DMS 273 (cell line): ENCODE results near the gene PSMB11.

Experiments used
- DNase-seq: peaks from one replicate; lab custom pipeline; 2025; ENCODE audit not compliant: unreplicated experiment; lab: John Stamatoyannopoulos, UW

Gene PSMB11

DNA sequence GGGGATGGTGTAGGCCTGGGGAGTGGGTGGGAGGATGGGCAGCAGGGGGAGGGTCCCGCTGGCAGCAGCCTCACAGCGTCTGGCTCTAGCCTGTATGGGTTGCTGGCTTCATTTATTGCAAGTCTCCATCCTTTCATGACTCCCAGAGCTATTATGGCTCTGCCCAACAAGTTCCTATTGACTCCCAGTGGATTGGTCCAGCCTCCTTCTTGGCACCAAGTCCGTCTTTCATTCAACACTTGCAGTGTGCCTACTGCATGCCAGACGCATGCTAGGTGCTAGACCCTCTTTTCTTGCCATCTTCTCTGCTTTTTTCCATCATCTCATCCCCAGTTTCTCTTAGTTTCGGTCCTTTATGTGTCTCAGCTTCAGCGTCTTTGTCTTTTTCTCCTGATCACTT, 1.1 kb downstream of the PSMB11 start:
- no peak for DNase-seq

DNA sequence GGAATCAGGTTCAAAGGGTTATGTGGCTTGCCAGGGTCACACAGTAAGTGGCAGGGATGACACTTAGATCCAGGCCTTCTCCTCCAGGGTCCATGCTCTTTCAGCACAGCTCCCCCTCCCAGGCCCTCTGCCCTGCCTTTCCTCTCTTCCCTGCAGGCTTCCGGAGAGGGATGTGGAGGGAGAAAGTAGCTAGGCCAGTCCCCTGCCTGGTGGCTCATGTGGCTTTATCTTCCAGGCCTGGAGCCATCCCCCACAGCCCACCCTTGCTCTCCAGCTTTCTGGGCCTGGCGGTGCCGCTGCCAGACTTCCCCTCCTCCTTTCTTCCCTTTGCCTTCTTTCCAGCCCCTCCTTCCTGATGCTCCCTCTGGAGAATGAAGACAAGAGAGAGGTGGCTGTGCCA, 1.7 kb downstream of the PSMB11 start:
- no peak for DNase-seq

DNA sequence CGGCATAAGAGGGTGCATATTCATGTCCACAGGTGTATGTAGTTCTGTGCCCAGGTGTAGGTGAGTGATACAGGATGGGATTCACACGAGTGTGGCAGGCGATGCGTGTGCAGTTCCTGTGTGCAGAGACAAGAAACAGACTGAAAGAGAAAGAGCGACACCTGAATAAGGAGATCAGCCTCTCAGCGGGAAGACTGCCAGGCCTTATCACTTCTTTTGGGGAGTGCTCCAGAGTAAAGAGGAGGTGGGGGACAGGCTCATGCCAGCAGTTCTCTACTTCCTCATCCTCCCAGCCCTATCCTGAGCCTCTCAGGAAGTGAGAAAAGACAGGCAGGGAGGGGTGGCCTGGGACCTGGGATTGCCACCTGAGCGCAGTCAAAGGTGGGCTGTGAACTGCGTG, 2.8 kb downstream of the PSMB11 start:
- no peak for DNase-seq

DNA sequence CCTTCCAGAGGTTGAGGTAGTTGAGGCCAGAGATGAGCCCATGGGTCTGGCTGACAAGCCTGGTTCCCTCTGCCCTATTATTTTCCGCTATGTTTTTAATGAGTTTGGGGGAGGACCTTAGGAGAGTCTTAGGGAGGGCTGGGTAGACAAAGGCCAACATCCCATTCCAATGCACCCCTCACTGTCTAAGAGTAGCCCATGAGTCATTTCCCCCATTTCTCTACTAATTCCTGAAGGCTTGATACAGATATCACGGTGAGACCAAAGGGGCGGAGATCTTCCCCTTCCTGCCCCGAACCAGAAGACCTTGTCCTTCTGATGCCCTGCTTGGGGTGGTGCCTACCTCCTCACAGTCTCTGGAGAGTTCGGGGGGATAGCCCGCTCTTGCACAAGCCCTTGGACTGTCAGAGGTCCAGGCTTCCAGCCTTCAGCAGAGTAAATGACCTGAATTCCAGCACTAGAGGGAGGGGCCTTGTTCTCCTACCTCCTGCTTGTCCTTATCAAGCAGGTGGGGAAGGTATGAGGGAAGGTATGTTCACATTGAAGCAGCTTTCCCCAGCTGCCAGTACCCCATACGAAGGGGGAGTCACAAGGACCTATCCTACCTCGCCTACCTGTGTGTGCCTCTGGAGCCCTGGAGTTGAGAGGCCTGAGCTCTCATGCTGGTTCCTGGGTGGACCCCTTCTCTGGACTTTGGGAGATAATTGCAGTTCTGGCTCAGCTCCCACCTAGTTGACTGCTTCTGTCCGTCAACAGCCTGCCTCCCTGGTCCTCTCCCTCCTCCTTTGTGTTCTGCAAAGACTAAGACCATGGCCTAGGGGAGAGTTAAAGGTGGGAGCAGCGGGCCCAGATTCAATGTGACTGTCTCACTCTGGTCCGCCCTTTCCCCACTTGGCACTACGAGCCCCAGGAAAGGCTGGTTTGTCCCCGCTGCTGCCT, 3.7 kb downstream of the PSMB11 start:
- DNase-seq, result no peak

DNA sequence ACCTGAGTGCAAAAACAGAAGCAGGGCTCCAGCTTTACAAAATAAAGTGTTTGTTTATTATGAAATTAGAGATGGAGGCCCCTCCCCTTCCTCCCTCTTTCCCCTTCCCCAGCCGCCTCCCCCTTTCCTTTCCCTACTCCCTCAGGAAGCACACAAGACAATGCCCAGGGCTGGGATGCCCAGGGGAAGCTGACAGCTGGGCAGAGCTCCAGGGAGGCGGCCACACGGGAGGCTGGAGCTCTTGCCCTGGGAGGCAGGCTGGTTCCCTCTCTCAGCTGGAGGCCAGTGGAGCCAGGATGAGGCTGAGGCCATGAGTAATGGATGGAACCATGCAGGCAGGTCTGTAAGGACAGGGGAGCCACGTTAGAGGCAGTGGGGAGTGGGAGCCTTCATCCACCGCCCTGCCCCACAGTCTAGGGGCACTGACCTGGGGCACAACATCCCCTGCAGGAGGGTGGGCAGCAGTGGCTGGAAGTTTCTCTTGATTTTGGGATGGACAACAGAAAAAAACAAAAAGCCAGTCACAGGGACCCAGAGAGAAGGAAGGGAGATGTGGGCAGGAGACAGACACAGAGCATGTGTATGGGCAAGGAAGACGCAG, 5.1 kb downstream of the PSMB11 start:
- no peak for DNase-seq

DNA sequence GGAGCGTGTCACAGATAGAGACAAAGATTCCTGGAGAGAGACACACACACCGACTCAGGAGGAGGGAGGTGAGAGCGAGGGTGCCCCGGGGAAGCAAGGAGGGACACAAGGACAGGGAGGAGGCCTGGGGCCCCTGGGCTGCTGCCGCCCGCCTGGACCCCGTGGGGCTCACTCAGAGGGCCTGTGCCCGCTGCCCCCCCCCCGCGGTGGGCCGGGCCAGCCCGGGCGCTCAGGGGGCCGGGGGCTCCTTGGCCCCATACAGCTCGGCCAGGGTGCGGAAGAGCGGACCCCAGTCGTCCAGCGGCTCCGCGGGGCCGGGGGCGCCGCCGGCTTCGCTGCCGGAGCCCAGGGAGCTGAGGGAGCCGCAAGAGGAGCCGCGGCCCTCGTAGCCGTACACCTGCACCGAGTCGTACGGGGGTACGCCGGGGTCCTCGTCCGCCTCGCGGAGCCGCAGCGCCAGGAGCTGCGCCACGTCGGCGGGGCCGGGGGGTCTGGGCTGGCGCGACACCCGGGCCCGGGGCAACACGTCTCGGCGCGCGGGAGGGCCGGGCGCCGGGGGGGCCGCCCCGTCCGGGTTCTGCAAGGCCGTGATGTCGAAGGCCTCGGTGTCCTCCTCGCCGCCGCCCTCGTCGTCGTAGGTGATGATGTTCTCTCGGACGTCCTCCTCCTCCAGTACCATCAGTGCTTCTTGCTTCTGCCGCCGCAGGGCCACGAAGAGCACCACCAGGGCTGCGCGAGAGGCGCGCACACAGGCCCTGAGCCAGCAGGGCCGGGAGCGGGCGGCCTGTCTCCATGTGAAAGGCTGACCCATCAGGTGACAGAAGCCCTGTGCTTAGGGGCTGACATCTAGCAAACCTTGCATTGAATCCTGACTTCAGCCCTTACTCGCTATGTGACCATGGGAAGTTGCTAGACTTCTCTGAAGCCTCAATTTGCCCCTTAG, 6.0 kb downstream of the PSMB11 start:
- no peak for DNase-seq

DNA sequence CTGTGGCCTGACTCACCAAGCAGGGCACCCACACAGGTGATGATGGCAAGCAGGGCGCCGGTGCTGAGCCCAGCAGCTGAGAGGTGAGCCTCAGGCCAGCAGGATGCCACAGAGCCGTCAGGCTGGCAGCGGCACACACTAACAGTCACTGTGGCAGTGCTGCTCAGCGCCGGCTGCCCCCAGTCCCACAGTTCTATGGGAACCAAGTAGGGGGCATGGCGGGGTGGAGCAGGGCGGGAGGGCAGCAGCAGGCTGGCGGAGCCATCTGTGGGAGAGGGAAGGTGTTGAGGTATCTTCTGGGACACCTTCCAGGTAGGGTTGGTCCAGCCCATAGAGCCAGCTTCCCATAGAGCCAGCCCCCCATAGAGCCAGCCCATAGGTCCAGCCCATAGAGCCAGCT, 7.0 kb downstream of the PSMB11 start:
- DNase-seq, result no peak

DNA sequence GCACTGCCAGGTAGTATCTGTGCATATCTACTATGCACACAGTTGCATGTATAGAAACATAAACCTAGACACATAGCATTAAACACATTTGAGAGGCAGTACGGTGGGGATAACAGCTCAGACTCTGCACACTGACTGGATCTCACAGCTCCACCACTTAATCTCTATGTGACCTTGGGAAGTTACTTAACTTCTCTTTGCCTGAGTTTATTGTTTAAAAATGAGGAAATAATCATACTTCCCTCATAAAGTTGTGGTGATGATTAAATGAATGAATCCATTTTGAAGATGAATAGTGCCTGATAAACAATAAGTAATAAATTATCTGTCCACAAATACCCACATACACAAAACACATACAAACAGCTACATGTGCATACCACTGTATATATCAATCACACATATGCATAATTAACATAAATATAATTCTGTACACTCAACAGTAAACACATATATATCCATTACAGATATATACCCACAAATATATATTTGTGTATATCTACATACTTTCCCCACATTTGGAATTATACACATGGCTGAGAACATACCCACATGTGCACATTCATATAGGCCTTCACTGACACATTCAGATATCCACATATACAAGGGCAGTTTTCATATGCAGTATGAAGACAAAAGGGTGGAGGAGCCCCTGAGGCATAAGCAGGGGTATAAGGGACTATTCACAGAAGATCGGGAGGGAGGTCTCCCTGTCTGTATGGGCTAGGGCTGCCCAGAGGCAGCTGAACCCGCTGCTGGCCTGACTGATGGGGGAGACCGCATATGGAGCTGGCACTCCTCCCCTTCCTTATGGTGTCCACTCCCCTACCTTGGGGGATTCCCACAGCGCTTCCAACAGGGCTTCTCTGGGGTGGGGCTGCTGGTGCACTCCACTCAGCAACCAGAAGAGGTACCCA, 9.4 kb downstream of the PSMB11 start:
- DNase-seq, result no peak

DNA sequence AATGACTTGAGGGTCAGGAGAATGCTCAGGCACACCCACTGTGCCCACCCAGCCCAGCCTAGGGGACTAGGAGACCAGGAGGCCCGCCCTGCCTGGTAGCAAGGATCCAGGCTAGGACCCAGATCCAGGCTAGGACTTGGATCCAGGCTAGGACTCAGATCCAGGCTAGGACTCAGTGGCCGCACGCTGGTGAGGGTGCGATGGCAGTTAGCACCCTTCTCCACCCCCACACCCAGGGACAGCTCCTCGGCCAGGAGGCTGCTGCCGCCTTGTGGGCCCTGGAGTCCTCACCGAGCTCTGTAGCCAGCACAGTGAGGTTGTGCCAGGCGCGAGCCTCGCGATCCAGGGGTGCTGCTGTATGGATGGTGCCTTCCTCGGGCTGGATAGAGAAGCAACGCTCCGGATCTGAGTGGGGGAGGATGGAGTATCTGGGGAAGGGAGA, 10.2 kb downstream of the PSMB11 start:
- DNase-seq, result no peak

DNA sequence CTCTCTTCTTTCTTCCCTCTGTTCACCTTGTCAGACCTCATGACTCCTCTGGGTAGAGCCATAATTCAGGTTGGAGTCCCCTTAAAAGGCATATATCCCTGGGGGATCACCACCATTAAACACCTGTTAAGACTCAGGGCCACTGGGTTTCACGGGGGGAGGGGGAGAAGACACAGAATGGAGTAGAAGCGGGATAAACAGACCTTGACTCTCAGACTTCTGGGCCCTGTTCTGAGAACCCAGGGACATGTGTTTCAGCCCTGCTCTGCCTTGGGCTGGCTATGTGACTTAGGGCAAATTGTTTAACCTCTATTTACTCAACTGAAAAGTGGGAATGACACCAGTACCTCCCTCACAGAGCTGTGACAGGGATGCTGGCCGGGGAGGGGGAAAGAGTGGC, 10.7 kb downstream of the PSMB11 start:
- DNase-seq, result no peak

DNA sequence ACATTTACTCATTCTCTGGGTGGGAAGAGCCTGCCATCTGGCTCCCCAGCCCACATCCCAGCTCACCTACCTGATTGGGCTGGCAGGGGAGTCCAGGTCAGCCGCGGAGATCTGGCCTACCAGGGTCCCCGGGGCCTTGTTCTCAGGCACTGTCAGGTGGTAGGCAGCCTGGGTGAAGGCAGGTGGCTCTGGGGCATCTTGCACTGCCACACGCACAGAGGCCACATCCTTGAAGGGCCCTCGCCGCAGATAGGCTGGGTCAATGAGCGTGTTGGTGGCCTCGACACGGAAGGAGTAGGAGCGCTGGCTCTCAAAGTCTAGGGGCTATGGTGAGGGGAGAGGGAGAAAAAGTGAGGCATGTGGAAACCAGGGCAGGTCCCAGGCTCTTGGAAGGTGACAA, 11.4 kb downstream of the PSMB11 start:
- no peak for DNase-seq

DNA sequence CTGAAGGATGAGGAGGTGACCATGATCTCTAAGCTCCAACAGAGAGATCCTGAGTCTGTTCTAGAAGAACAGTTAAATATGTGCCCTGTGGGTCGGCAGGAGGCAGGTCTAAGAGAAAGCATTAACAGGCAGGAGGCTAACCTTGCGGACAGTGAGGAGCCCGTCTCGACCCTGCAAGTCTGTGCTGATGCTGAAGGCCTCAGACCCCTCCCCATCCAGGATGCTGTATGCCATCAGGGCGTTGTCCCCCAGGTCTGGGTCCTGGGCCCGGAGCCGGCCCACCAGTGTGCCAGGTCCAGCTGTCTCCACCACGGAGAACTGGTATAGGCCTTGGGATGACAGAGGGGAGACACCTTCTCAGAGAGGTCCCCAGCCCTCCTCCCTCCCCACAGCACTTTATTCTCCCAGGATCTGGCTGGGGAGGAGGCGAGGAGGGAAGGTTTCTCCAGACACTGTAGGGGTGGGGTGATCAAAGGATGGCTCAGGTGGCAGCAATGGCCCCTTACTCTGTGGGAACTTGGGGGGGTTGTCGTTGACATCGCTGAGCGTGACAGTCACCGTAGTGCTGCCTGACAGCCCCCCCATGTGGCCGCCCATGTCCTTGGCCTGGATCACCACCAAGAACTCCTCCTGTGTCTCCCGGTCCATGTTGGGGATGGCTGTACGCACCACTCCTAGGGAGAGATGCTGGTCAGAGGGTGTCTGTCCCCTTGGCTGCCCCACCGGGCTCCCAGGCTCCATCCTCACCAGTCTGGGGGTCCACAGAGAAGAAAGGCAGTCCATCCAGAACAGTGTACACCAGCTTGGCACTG, 12.2 kb downstream of the PSMB11 start:
- DNase-seq, result no peak

DNA sequence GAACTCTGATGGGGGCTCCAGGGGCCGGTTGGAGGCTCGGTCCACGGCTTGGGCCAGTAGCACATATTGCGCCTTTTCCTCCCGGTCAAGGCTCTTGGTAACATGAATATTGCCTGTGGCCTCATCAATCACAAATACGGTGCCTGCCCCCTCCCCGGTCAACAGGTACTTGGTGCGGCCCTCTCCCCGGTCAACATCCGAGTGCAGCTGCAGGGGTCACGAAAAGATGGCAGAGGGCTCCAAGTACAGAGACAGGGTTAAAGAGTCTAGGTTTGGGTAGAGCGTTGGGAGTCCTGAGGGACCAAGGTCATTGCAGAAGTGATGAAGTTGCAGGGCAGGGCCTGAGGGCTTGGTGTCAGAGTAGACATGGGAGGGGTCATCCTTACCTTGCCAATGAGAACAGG, 13.1 kb downstream of the PSMB11 start:
- no peak for DNase-seq

DNA sequence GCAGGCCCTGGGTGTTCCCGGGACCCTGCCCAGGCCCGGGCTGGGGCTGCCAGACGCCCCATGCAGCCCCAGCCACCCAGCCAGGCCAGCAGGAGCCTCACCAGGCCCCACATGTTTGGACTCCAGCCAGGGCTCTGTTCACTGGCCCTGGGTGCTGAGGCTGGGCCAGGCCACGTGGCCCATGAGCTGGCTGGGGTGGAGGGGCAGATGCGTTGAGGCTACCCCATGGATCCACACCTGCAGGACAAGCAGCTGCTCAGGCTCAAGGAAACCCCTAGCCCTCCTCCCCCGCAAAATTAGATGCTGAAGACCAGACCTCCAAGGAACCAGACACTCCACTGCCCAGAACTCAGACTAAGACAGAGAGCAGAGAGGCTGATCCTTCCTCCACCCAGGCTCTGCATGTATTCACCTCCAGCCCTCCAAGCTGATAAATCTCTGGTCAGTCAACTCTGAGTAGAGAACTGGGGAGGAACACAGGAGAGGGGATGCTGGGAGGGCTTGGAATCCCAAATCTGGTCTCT, 13.7 kb downstream of the PSMB11 start:
- DNase-seq, result no peak

DNA sequence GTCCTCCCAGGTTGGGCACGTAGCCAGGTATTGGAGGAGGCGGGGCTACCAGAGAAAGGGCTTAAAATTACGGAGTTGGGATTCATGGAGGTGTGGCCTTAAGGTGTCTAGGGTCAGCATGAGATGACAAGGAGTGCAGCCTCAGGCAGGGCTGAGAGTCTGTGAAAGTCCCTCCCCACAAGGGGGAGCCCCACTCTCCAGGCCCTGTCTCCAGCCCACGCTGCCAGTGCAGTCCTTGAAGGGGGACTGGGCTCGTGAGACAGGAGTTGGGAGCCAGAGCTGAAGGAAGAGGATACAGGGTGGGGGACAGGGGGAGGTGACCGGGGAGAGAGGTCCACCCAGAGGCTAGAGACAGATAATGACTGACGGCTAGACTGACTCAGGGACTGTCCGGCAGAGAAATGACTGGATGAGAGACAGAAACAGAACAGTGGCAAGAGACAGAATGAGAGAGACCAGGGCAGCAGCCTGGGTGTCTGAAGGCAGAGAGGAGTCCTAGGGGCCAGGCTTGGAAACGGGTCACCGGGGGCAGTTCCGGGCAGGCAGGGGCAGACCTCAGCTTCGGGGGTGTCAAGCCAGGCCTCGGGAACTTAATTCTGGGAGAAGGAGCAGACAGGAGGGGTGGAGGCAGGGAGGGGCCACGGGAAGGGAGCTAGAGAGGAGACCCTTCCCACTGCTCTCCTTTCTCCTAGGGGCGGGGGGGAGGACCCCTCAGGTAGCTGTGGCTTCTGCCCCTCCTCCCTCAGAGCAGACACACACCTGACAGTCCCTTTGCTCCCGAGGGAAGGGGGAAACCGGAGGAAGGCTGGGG, 14.3 kb downstream of the PSMB11 start:
- DNase-seq, result no peak

DNA sequence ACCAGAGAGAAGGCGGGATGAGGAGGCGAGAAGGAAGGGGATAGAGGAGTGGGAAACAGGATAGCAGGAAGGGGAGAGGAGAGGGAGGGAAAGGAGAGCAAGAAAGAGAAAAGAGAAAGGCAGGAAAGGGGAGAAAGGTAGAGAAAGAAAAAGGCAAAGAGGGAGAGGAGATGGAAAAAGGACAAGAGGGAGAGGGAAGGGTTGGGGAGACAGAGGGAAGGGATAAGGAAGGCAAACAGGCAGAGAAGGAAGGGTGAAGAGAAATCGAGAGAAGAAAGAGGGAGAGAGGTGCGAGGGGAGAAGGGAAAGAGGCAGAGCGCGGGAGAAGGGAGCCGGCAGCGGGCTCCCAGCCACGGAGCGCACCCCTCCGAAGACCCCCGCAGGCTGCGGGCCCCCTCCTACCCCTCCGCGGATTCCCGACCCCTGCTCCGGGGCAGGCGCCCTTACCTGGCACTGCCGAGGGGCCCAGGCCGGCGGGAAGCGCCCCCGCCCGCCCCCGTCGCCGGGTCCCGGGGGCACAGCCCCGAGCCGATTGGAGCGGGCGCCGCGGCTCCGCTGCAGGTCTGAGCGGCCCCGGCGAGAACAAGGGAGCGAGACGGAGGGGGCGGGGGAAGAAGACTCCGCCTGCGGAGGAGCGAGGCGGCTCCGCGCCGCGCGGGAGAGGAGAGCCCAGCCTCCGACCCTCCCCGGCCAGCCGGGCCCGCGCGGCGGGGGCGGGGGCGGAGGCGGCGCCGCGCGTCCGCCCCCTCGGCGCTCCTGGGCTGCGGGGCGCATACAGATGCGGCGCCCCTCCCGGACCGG, 15.1 kb downstream of the PSMB11 start, which contains the start of gene CDH24:
CDH24 (minus strand) TSS at position 565 of the 801 bp plus-strand sequence. CDS start 1,787 bp downstream, outside the sequence.
- no peak for DNase-seq
